Measurements from ENCODE around the gene ARL4C.

The ARL4C gene

DNA sequence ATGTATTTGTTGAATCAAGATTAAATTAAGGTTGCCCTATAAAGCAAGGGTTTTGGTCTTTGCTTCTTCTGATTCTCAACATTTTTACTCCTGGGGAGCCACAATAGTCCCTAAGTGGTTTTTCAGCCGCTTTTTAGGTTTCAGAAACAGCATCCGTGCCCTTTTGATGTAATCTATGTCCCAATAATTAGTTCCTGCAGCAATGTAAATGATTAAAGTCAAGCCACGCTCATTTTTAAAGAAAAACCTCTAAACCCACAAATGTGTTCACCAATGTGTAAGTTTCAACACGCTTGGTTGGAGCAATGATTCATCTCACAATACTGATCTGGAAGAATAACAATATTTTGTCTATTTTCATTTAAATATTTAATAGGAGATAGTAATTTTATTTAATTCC, 5.6 kb downstream of the ARL4C start:
- no peak for TF ChIP-seq CTCF (IDR thresholded peaks at IDR 0.05)
- no peaks in the 10 kb centered on the region for H3K9me3 Mint-ChIP-seq
- H3K27me3 Mint-ChIP-seq (ENCODE audit: low read depth, poor library complexity) = no peaks in the 10 kb centered on the region
- peaks cover 60% of the 10 kb centered on the region for H3K4me1 Mint-ChIP-seq
- DNase-seq = no peak
- H3K36me3 Mint-ChIP-seq (ENCODE audit: low read depth) = peaks cover 71% of the 10 kb centered on the region
- H3K27ac Mint-ChIP-seq = no peak overlapping the region
- peak overlapping the region; percentile 66 for H3K4me3 Mint-ChIP-seq

GRCh38 chr2:234490271-234491091, 6.4 kb downstream of the ARL4C start:
- Mint-ChIP-seq H3K36me3 (ENCODE audit: low read depth) (peaks cover 73% of the 10 kb centered on the region), H3K27ac (peak overlapping the region; percentile 55), H3K4me3 (peak overlapping the region; percentile 64), H3K27me3 (ENCODE audit: low read depth, poor library complexity) (no peaks in the 10 kb centered on the region), H3K9me3 (no peaks in the 10 kb centered on the region), H3K4me1 (peaks cover 54% of the 10 kb centered on the region)
- DNase-seq = no peak
- TF ChIP-seq CTCF (IDR thresholded peaks at IDR 0.05) = no peak

- H3K4me1 Mint-ChIP-seq = peaks cover 54% of the 10 kb centered on the region
- peak overlapping the region; percentile 28 for H3K4me3 Mint-ChIP-seq
- H3K27ac Mint-ChIP-seq = peak overlapping the region; percentile 87
- no peaks in the 10 kb centered on the region for H3K9me3 Mint-ChIP-seq
- H3K27me3 Mint-ChIP-seq (ENCODE audit: low read depth, poor library complexity) = no peaks in the 10 kb centered on the region
- no peak for TF ChIP-seq CTCF (IDR thresholded peaks at IDR 0.05)
- DNase-seq = no peak
- H3K36me3 Mint-ChIP-seq (ENCODE audit: low read depth) = peaks cover 79% of the 10 kb centered on the region
These were observed 7.9 kb downstream of the ARL4C start for GRCh38 chr2:234488913-234489451.

- TF ChIP-seq CTCF (IDR thresholded peaks at IDR 0.05) = no peak
- Mint-ChIP-seq H3K27me3 (ENCODE audit: low read depth, poor library complexity) (no peaks in the 10 kb centered on the region), H3K9me3 (no peaks in the 10 kb centered on the region), H3K27ac (no peak overlapping the region), H3K4me1 (peaks cover 53% of the 10 kb centered on the region), H3K36me3 (ENCODE audit: low read depth) (peaks cover 79% of the 10 kb centered on the region), H3K4me3 (no peak overlapping the region)
- DNase-seq = no peak
These were observed 8.4 kb downstream of the ARL4C start for GRCh38 chr2:234488486-234488885.

DNA sequence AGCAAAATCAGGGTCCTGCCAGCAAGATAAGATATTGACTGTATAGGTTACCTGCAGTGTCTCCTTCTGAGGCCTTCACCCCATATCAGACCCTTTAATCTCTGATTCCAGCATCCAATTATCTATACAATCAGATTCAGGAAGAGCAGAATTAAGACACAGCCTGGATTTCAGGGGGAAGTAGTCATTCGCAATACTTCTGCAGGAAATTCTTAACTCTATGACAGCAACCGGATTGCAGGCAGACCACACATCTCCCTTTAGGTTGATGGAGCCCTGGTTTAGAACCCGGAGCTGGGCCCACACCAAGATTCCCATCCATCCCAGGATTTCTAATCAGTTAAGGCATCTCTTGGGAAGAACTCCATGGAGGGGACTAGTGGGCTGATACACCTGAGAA, 9.5 kb downstream of the ARL4C start:
- DNase-seq = no peak
- H3K27me3 Mint-ChIP-seq (ENCODE audit: low read depth, poor library complexity) = no peaks in the 10 kb centered on the region
- H3K4me1 Mint-ChIP-seq = peaks cover 41% of the 10 kb centered on the region
- TF ChIP-seq CTCF (IDR thresholded peaks at IDR 0.05) = no peak
- H3K27ac Mint-ChIP-seq = no peak overlapping the region
- no peak overlapping the region for H3K4me3 Mint-ChIP-seq
- H3K36me3 Mint-ChIP-seq (ENCODE audit: low read depth) = peaks cover 68% of the 10 kb centered on the region
- H3K9me3 Mint-ChIP-seq = no peaks in the 10 kb centered on the region
